CD14-positive monocyte (primary cell): ENCODE results near the gene GPR173. TPM values are rescaled to one million over a fixed set of nuclear protein-coding genes. Genes with fewer than 3 reads are reported as not detected.

Experiments
- DNase-seq, 3 donors: peaks; one replicate each; pipeline ENCODE4 v3.0.0-alpha.2; 2011 to 2022
- H2AFZ ChIP-seq: 2 replicates; pipeline ENCODE4 v1.6.0; 2012; ENCODE audit warnings: mild to moderate bottlenecking, low read depth, low read length, inconsistent platforms; ENCODE audit not compliant: insufficient read depth, poor library complexity, severe bottlenecking
- H3K27ac ChIP-seq, 2 donors: 1 replicate in 1 of 2; 2 replicates in 1 of 2; pipeline ENCODE4 v1.5.1; 2012 to 2013; ENCODE audit warnings: low read length in 2 of 2, control low read depth in 1 of 2, inconsistent platforms in 1 of 2, low read depth in 1 of 2, mild to moderate bottlenecking in 1 of 2
- H3K27me3 ChIP-seq, 2 donors: one replicate each; pipeline versions ENCODE4 v1.6.0 to v1.6.1; 2011 to 2013; ENCODE audit warnings: low read length in 2 of 2; ENCODE audit not compliant: control insufficient read depth in 2 of 2, insufficient read depth in 2 of 2
- H3K36me3 ChIP-seq, 2 donors: replicated peaks in 1 of 2; 1 replicate in 1 of 2; 2 replicates in 1 of 2; pipeline versions ENCODE4 v1.5.1 to v1.6.1; 2012 to 2013; ENCODE audit warnings: low read length in 2 of 2, control low read depth in 1 of 2, inconsistent platforms in 1 of 2, mild to moderate bottlenecking in 1 of 2; ENCODE audit not compliant: insufficient read depth in 2 of 2, control insufficient read depth in 1 of 2
- H3K4me1 ChIP-seq, 2 donors: 1 replicate in 1 of 2; 2 replicates in 1 of 2; pipeline versions ENCODE4 v1.5.1 to v1.6.1; 2012 to 2013; ENCODE audit warnings: low read length in 2 of 2, control low read depth in 1 of 2, inconsistent platforms in 1 of 2, mild to moderate bottlenecking in 1 of 2, moderate library complexity in 1 of 2; ENCODE audit not compliant: insufficient read depth in 2 of 2, control insufficient read depth in 1 of 2
- H3K4me2 ChIP-seq: replicated peaks from 2 replicates; pipeline ENCODE3; 2012; ENCODE audit warnings: low read length, moderate library complexity, mild to moderate bottlenecking; ENCODE audit not compliant: poor library complexity, severe bottlenecking; ENCODE audit errors: extremely low read depth
- H3K4me3 ChIP-seq, 3 experiments: fragments of 200-600 bp in 1 of 3; sonication (generic) in 1 of 3; replicated peaks in 1 of 3; 1 replicate in 2 of 3; 2 replicates in 1 of 3; pipeline ENCODE4 v1.5.1; 2011 to 2013; ENCODE audit warnings: low read length in 3 of 3, mild to moderate bottlenecking in 3 of 3, control low read depth in 2 of 3, low read depth in 2 of 3, inconsistent platforms in 1 of 3, moderate library complexity in 1 of 3
- H3K79me2 ChIP-seq: 2 replicates; pipeline ENCODE4 v1.6.0; 2012; ENCODE audit warnings: mild to moderate bottlenecking, control low read depth, inconsistent platforms, low read length, moderate library complexity; ENCODE audit not compliant: insufficient read depth
- H3K9ac ChIP-seq: 2 replicates; pipeline ENCODE4 v1.6.0; 2017; ENCODE audit warnings: low read length, mild to moderate bottlenecking; ENCODE audit not compliant: insufficient read depth, poor library complexity, severe bottlenecking
- H3K9me3 ChIP-seq, 2 donors: replicated peaks in 1 of 2; 1 replicate in 1 of 2; 2 replicates in 1 of 2; pipeline versions ENCODE4 v1.5.1 to v1.6.1; 2012 to 2013; ENCODE audit warnings: low read length in 2 of 2, control low read depth in 1 of 2; ENCODE audit not compliant: control insufficient read depth in 1 of 2, insufficient read depth in 1 of 2
- H4K20me1 ChIP-seq: 2 replicates; pipeline ENCODE4 v1.6.0; 2012; ENCODE audit warnings: mild to moderate bottlenecking, low read length, control low read depth, moderate library complexity; ENCODE audit not compliant: insufficient read depth
- H3K27ac Mint-ChIP-seq, 7 donors: one replicate each; pipeline ENCODE4 v1.8.0; 2020; ENCODE audit warnings: mild to moderate bottlenecking in 7 of 7, mixed read lengths in 7 of 7, moderate library complexity in 6 of 7, inconsistent platforms in 2 of 7
- H3K27me3 Mint-ChIP-seq, 3 donors: one replicate each; pipeline ENCODE4 v1.8.0; 2021 to 2022; ENCODE audit warnings: low read depth in 3 of 3, mild to moderate bottlenecking in 3 of 3, mixed read lengths in 3 of 3, moderate library complexity in 3 of 3, inconsistent platforms in 1 of 3
- H3K36me3 Mint-ChIP-seq, 2 donors: one replicate each; pipeline ENCODE4 v1.8.0; 2020; ENCODE audit warnings: mixed read lengths in 2 of 2, inconsistent platforms in 1 of 2, mild to moderate bottlenecking in 1 of 2
- H3K4me1 Mint-ChIP-seq: one replicate; pipeline ENCODE4 v1.8.0; 2020; ENCODE audit warnings: mild to moderate bottlenecking, mixed read lengths
- H3K4me3 Mint-ChIP-seq, 2 donors: one replicate each; pipeline ENCODE4 v1.8.0; 2020; ENCODE audit warnings: mild to moderate bottlenecking in 2 of 2, mixed read lengths in 2 of 2, moderate library complexity in 1 of 2
- H3K9me3 Mint-ChIP-seq, 7 donors: one replicate each; pipeline ENCODE4 v1.8.0; 2020 to 2022; ENCODE audit warnings: mixed read lengths in 7 of 7, mild to moderate bottlenecking in 6 of 7, moderate library complexity in 6 of 7, inconsistent platforms in 2 of 7
- CTCF ChIP-seq: fragments of 200-600 bp; IDR thresholded peaks from one replicate; pipeline ENCODE4 v1.8.0; 2022; ENCODE audit warnings: antibody characterized with exemption, mild to moderate bottlenecking
- WGBS: methylation state at CpG from one replicate; pipeline ENCODE4 v1.1.5; 2013; ENCODE audit warnings: missing lambda C conversion rate; ENCODE audit not compliant: insufficient coverage; 5-methylcytosine and 5-hydroxymethylcytosine counted together
- intact Hi-C, 2 donors: fragments of 100-400 bp; cut with micrococcal nuclease; formaldehyde crosslinking; loops; one replicate each; pipeline versions ENCODE4 v1.15.0 to v1.15.1; 2023
- polyA plus RNA-seq, 3 donors: library from polyadenylated mRNA; depleted of rRNA in 1 of 3; unstranded in 2 of 3; stranded (reverse) in 1 of 3; fragments of 300-500 nt in 2 of 3; fragments of >200 nt in 1 of 3; fragmentation: Illumina TruSeq in 2 of 3; gene quantifications; 1 replicate in 2 of 3; 2 replicates in 1 of 3; pipeline ENCODE4 v1.2.3, GENCODE V29; 2012 to 2021

Gene GPR173
- polyA plus RNA-seq, 3 donors, result 0.43 TPM; not detected in 2

DNA sequence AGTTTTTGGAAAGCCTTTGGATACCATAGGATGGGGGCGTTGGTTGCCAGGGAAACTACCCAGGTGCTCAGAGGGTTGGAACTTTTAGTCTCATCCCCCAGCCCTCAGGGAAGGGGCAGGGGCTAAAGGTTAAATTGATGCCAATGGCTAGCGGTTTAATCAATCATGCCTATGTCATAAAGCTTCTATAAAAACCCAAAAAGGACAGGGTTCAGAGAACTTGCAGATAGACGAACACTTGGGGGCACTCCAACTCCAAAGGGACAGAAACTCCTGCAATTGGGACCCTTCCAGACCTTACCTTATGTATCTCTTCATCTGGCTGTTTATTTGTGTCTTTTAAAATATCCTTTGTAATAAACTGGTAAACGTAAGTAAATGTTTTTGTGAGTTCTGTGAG lies 30.0 kb upstream of the GPR173 start:
- H3K27ac Mint-ChIP-seq, result no peak overlapping the region
- no peak for DNase-seq
- WGBS, result no CpG with 5 or more reads among the region's 4 CpGs

DNA sequence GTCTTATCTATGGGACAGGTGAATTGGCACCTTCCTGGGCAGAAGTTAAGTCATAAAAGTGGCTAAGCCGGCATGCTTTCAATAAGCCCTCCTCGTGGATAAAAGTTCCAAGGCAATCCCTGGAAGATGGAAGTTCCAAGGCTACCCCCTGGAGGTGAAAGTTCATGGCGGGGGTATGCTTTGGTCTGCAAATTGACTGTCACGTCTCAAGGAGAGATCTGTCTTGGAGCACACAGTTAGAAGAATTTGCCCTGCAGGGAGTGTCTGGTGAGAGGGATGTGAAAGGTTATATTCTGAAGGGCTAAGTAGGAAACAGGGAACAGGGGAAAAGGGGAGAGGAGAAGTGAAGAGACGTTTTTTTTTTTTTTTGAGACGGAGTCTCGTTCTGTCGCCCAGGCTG lies 26.2 kb upstream of the GPR173 start:
- Histone ChIP-seq H3K79me2 (no peaks in the 10 kb centered on the region), H4K20me1 (no peaks in the 10 kb centered on the region), H3K9ac (no peak overlapping the region), H3K27me3 (no peaks in the 10 kb centered on the region), H3K27ac (no peak overlapping the region), H3K4me1 (no peaks in the 10 kb centered on the region), H3K9me3 (peaks cover 0 to 5% of the 10 kb centered on the region in 2 donors), H3K36me3 (no peaks in the 10 kb centered on the region), H2AFZ (no peak overlapping the region), H3K4me2 (no peak overlapping the region), H3K4me3 (no peak overlapping the region)
- no peak for TF ChIP-seq CTCF
- intact Hi-C loops, result no loop called here
- no peaks in the 10 kb centered on the region for H3K4me1 Mint-ChIP-seq
- H3K27ac Mint-ChIP-seq, result no peak overlapping the region
- no peaks in the 10 kb centered on the region for H3K36me3 Mint-ChIP-seq
- peaks cover 2 to 18% (median 2%) of the 10 kb centered on the region in 3 donors for H3K27me3 Mint-ChIP-seq
- 70% methylated on average over 2 of the region's 8 CpGs for WGBS
- H3K4me3 Mint-ChIP-seq, result no peak overlapping the region
- DNase-seq, result no peak
- peaks cover 0 to 13% (median 0%) of the 10 kb centered on the region in 7 donors for H3K9me3 Mint-ChIP-seq

More for the DNA sequence above, 30.0 kb upstream of the GPR173 start:
- Histone ChIP-seq H3K79me2 (no peaks in the 10 kb centered on the region), H3K4me2 (no peak overlapping the region), H3K4me1 (no peaks in the 10 kb centered on the region), H3K4me3 (no peak overlapping the region), H3K36me3 (no peaks in the 10 kb centered on the region), H3K27ac (no peak overlapping the region), H3K27me3 (no peaks in the 10 kb centered on the region), H2AFZ (no peak overlapping the region), H3K9me3 (no peaks in the 10 kb centered on the region), H3K9ac (no peak overlapping the region), H4K20me1 (no peaks in the 10 kb centered on the region)
- Mint-ChIP-seq H3K4me1 (no peaks in the 10 kb centered on the region), H3K9me3 (peaks cover 0 to 9% (median 0%) of the 10 kb centered on the region in 7 donors), H3K27me3 (peaks cover 2 to 15% (median 2%) of the 10 kb centered on the region in 3 donors), H3K4me3 (no peak overlapping the region), H3K36me3 (no peaks in the 10 kb centered on the region)
- intact Hi-C loops, result no loop called here
- no peak for TF ChIP-seq CTCF
